Trophoblast cell (in vitro differentiated cells and primary cell): ENCODE data around the gene TARBP2.
A peak's percentile ranks its signal among the peaks of the same experiment; 100 is the strongest.

Experiments
- DNase-seq, 2 donors: peaks; one replicate each; pipeline ENCODE4 v3.0.0-alpha.2; 2016
- H2AFZ ChIP-seq: 2 replicates; pipeline ENCODE4 v1.6.1; 2013; ENCODE audit warnings: low read length, moderate library complexity, mild to moderate bottlenecking; ENCODE audit not compliant: insufficient read depth, poor library complexity
- H2AK5ac ChIP-seq: 2 replicates; pipeline ENCODE4 v1.6.1; 2013; ENCODE audit warnings: mild to moderate bottlenecking, low read length
- H2BK120ac ChIP-seq: 2 replicates; pipeline ENCODE4 v1.6.1; 2013; ENCODE audit warnings: low read length, mild to moderate bottlenecking, moderate library complexity; ENCODE audit not compliant: insufficient read depth, poor library complexity
- H2BK12ac ChIP-seq: 2 replicates; pipeline ENCODE4 v1.6.1; 2013; ENCODE audit warnings: mild to moderate bottlenecking, low read length, moderate library complexity
- H2BK5ac ChIP-seq: 2 replicates; pipeline ENCODE4 v1.6.1; 2013; ENCODE audit warnings: low read length, low read depth, moderate library complexity, mild to moderate bottlenecking; ENCODE audit not compliant: poor library complexity
- H3K14ac ChIP-seq: 2 replicates; pipeline ENCODE4 v1.6.1; 2013; ENCODE audit warnings: mild to moderate bottlenecking, low read length
- H3K18ac ChIP-seq: 2 replicates; pipeline ENCODE4 v1.6.1; 2013; ENCODE audit warnings: mild to moderate bottlenecking, low read length
- H3K23ac ChIP-seq: 2 replicates; pipeline ENCODE4 v1.6.1; 2013; ENCODE audit warnings: low read length
- H3K27ac ChIP-seq: 2 replicates; pipeline ENCODE4 v1.5.1; 2013; ENCODE audit warnings: low read depth, mild to moderate bottlenecking, inconsistent platforms, low read length, moderate library complexity
- H3K27me3 ChIP-seq: 2 replicates; pipeline ENCODE4 v1.6.1; 2013; ENCODE audit warnings: inconsistent platforms, mild to moderate bottlenecking, low read length, moderate library complexity; ENCODE audit not compliant: insufficient read depth
- H3K36me3 ChIP-seq, 2 experiments: 1 replicate in 1 of 2; 2 replicates in 1 of 2; pipeline ENCODE4 v1.6.1; 2013; ENCODE audit warnings: low read length in 2 of 2, mild to moderate bottlenecking in 2 of 2, moderate library complexity in 1 of 2; ENCODE audit not compliant: insufficient read depth in 2 of 2, control insufficient read depth in 1 of 2
- H3K4ac ChIP-seq: 2 replicates; pipeline ENCODE4 v1.6.1; 2013; ENCODE audit warnings: low read depth, mild to moderate bottlenecking, low read length, moderate library complexity
- H3K4me1 ChIP-seq, 2 experiments: 1 replicate in 1 of 2; 2 replicates in 1 of 2; pipeline ENCODE4 v1.6.1; 2013; ENCODE audit warnings: low read length in 2 of 2, mild to moderate bottlenecking in 2 of 2, moderate library complexity in 1 of 2; ENCODE audit not compliant: insufficient read depth in 2 of 2, control insufficient read depth in 1 of 2
- H3K4me2 ChIP-seq: 2 replicates; pipeline ENCODE4 v1.6.1; 2013; ENCODE audit warnings: inconsistent platforms, mild to moderate bottlenecking, low read length, moderate library complexity
- H3K4me3 ChIP-seq: 2 replicates; pipeline ENCODE4 v1.5.1; 2013; ENCODE audit warnings: mild to moderate bottlenecking, low read depth, low read length, inconsistent platforms
- H3K79me1 ChIP-seq: one replicate; pipeline ENCODE4 v1.6.1; 2013; ENCODE audit warnings: low read length
- H3K79me2 ChIP-seq: 2 replicates; pipeline ENCODE4 v1.6.1; 2013; ENCODE audit warnings: low read length, mild to moderate bottlenecking; ENCODE audit not compliant: control insufficient read depth, insufficient read depth, poor library complexity
- H3K9ac ChIP-seq: 2 replicates; pipeline ENCODE4 v1.6.1; 2013; ENCODE audit warnings: mild to moderate bottlenecking, low read length
- H3K9me3 ChIP-seq: 2 replicates; pipeline ENCODE4 v1.6.1; 2013; ENCODE audit warnings: low read depth, mild to moderate bottlenecking, control low read depth, inconsistent platforms, low read length; ENCODE audit not compliant: insufficient read depth
- H4K12ac ChIP-seq: 2 replicates; pipeline ENCODE4 v1.6.1; 2013; ENCODE audit warnings: low read depth, mild to moderate bottlenecking, low read length, moderate library complexity
- H4K8ac ChIP-seq: 2 replicates; pipeline ENCODE4 v1.6.1; 2013; ENCODE audit warnings: low read depth, mild to moderate bottlenecking, low read length, moderate library complexity
- H4K91ac ChIP-seq: one replicate; pipeline ENCODE4 v1.6.1; 2013; ENCODE audit warnings: low read depth, mild to moderate bottlenecking, low read length, moderate library complexity
- WGBS: extraction: QIAGEN DNeasy Blood & Tissue Kit; methylation state at CpG from one replicate; pipeline ENCODE4 v1.1.7; 2013; ENCODE audit warnings: missing lambda C conversion rate; ENCODE audit not compliant: insufficient read length, insufficient coverage; ENCODE audit errors: extremely low coverage; 5-methylcytosine and 5-hydroxymethylcytosine counted together

The TARBP2 gene

DNA sequence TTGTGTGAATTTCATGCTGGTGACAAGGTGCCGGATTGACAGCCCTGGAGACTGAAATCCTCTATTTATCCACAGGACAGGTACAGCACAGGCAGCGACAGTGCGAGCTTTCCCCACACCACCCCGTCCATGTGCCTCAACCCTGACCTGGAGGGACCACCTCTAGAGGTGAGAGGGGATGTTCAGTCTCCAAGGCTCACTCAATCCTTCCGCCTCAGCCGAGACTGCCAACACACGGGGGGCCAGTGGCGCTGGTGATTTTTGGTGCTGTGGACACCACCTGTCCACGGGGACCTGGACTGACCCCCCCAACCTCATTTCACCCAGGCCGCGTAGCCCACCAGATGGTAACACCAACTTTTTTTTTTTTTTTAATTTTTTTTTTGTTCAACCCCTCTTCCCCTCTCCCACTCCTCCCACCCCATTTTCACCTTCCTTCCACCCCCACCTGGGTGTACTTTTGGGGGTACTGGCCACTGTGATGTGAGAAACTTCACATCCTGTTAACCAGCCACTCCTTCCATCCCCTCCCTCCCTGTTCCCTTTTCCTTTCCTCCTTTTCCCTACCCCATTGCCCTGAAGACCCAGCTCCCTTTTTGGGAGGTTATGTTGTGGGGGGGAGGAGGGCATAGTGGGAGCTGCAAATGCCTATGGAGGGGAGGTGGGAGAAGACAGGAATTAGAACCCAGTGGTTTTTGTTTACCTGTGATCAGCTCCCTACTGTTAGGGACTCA, 36.2 kb upstream of the TARBP2 start:
- Histone ChIP-seq H2BK120ac (no peak overlapping the region), H3K27ac (no peak overlapping the region), H3K79me2 (peaks cover 2% of the 10 kb centered on the region), H2BK5ac (no peak overlapping the region), H3K4me3 (no peak overlapping the region), H2BK12ac (no peak overlapping the region), H3K79me1 (no peaks in the 10 kb centered on the region), H3K9me3 (no peaks in the 10 kb centered on the region), H3K4me1 (no peaks in the 10 kb centered on the region), H4K12ac (no peak overlapping the region), H3K23ac (no peak overlapping the region), H3K18ac (no peak overlapping the region), H3K14ac (no peak overlapping the region), H3K27me3 (no peaks in the 10 kb centered on the region), H4K91ac (no peak overlapping the region), H3K4ac (no peak overlapping the region), H3K36me3 (peaks cover 49 to 87% of the 10 kb centered on the region in 2 experiments), H4K8ac (no peak overlapping the region), H3K9ac (no peak overlapping the region), H2AK5ac (no peak overlapping the region), H2AFZ (peak overlapping the region; percentile 8), H3K4me2 (no peak overlapping the region)
- WGBS: no CpG with 5 or more reads among the region's 11 CpGs
- no peak for DNase-seq

DNA sequence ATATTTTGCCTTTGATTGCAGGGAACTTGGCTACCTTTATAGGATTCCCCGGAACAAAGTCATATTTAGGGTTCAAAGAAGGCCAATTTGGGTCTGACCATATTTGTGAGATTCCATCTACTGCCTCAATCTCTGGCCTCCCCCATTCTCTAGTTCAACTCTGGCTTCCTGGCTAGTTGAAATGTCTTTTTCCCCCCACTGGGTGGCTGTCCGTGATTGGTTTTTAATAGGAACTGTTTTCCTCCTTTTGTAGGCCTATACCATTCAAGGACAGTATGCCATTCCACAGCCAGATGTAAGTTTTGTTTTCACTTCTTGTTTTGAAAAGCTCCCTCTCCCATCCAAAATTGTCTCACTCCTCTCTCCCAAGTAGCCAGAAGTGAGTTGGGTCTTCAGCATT, 35.4 kb upstream of the TARBP2 start:
- H3K4me2 ChIP-seq: no peak overlapping the region
- H2AFZ ChIP-seq: no peak overlapping the region
- peak overlapping the region; percentile 28 for H3K4ac ChIP-seq
- H3K27ac ChIP-seq: no peak overlapping the region
- H3K9me3 ChIP-seq: no peaks in the 10 kb centered on the region
- H2AK5ac ChIP-seq: no peak overlapping the region
- H4K91ac ChIP-seq: no peak overlapping the region
- H3K27me3 ChIP-seq: no peaks in the 10 kb centered on the region
- no peak overlapping the region for H3K18ac ChIP-seq
- H3K79me1 ChIP-seq: no peaks in the 10 kb centered on the region
- H2BK12ac ChIP-seq: no peak overlapping the region
- no peak overlapping the region for H4K12ac ChIP-seq
- no CpG with 5 or more reads among the region's 2 CpGs for WGBS
- H3K9ac ChIP-seq: no peak overlapping the region
- H3K36me3 ChIP-seq: peaks cover 51 to 87% of the 10 kb centered on the region in 2 experiments
- DNase-seq: no peak
- H3K79me2 ChIP-seq: peaks cover 2% of the 10 kb centered on the region
- H2BK120ac ChIP-seq: no peak overlapping the region
- H2BK5ac ChIP-seq: no peak overlapping the region
- no peak overlapping the region for H3K14ac ChIP-seq
- H3K4me1 ChIP-seq: no peaks in the 10 kb centered on the region
- H4K8ac ChIP-seq: no peak overlapping the region
- H3K4me3 ChIP-seq: no peak overlapping the region
- no peak overlapping the region for H3K23ac ChIP-seq

DNA sequence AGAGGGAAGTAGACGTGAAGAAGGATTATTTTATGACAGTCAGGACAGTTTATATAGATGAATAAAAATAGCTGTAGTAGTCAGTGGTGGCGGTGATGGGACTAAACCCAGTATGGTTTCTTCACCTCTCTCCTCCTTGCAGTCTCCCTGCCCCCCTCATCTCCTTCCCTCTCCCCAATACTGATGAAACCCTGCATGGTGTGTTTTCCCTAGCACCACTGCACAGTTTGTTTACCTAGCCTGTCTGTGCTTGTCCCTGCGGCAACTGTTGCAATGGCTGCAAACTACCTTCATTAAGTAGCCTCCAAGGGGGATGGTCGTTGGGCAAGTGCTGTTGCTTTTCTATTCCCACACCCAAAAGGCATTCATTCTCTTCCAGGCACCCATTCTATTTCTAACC, 34.4 kb upstream of the TARBP2 start:
- H3K4ac ChIP-seq: no peak overlapping the region
- H3K9ac ChIP-seq: no peak overlapping the region
- no peak overlapping the region for H3K4me2 ChIP-seq
- no peak overlapping the region for H3K23ac ChIP-seq
- no peak overlapping the region for H4K8ac ChIP-seq
- H2BK120ac ChIP-seq: no peak overlapping the region
- H3K4me1 ChIP-seq: no peaks in the 10 kb centered on the region
- no peak overlapping the region for H4K91ac ChIP-seq
- no CpG with 5 or more reads among the region's 4 CpGs for WGBS
- no peaks in the 10 kb centered on the region for H3K27me3 ChIP-seq
- H3K27ac ChIP-seq: no peak overlapping the region
- DNase-seq: no peak
- no peak overlapping the region for H2AFZ ChIP-seq
- H3K14ac ChIP-seq: no peak overlapping the region
- no peaks in the 10 kb centered on the region for H3K79me1 ChIP-seq
- no peak overlapping the region for H2BK5ac ChIP-seq
- peaks cover 51 to 89% of the 10 kb centered on the region in 2 experiments for H3K36me3 ChIP-seq
- no peaks in the 10 kb centered on the region for H3K79me2 ChIP-seq
- no peak overlapping the region for H3K18ac ChIP-seq
- no peak overlapping the region for H2AK5ac ChIP-seq
- H3K4me3 ChIP-seq: no peak overlapping the region
- no peaks in the 10 kb centered on the region for H3K9me3 ChIP-seq
- no peak overlapping the region for H2BK12ac ChIP-seq
- H4K12ac ChIP-seq: no peak overlapping the region

DNA sequence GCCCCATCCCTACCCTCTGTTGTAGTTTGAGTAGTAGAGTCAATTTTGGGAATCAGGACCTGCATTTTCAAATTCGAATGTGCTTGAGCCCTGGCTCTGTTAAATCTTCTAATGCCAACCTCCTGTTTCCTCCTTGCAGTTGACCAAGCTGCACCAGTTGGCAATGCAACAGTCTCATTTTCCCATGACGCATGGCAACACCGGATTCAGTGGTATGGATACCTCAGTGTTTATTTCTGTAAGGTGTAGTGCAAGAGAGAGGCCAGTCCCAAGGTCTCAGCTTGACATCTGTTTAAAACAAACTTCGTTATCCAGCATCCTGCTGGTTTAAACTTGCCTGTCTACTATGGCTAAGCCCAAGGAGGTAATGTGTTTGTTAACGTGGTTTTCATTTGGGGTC, 34.0 kb upstream of the TARBP2 start:
- DNase-seq: no peak
- Histone ChIP-seq H2BK120ac (no peak overlapping the region), H3K4me1 (no peaks in the 10 kb centered on the region), H3K79me2 (no peaks in the 10 kb centered on the region), H4K8ac (no peak overlapping the region), H3K27ac (no peak overlapping the region), H3K4me2 (no peak overlapping the region), H3K79me1 (no peaks in the 10 kb centered on the region), H3K36me3 (peaks cover 49 to 91% of the 10 kb centered on the region in 2 experiments), H3K18ac (no peak overlapping the region), H2BK5ac (no peak overlapping the region), H3K14ac (no peak overlapping the region), H3K9me3 (no peaks in the 10 kb centered on the region), H3K9ac (no peak overlapping the region), H2BK12ac (no peak overlapping the region), H2AK5ac (no peak overlapping the region), H3K4me3 (no peak overlapping the region), H3K23ac (no peak overlapping the region), H4K91ac (no peak overlapping the region), H3K27me3 (no peaks in the 10 kb centered on the region), H2AFZ (no peak overlapping the region), H4K12ac (no peak overlapping the region), H3K4ac (no peak overlapping the region)
- no CpG with 5 or more reads among the region's 5 CpGs for WGBS
